HL-60/S4 treated with phorbol 12-myristate 13-acetate at 8.2 ng/mL for 4 days and 3 days (cell line): Measurements from ENCODE around the gene ANK3.

ENCODE experiments used
- in situ Hi-C: fragments of 300-500 bp; cut with MboI; formaldehyde crosslinking; loops from 2 replicates; pipeline ENCODE4 v1.15.0; 2022; ENCODE audit warnings: low sequenced_read_pairs

ANK3 gene

GRCh38 chr10:60380781-60381180, 8.9 kb downstream of the ANK3 start:
- in situ Hi-C loops = no loop called here

GRCh38 chr10:60377955-60378354, 11.7 kb downstream of the ANK3 start:
- in situ Hi-C loops = no loop called here

DNA sequence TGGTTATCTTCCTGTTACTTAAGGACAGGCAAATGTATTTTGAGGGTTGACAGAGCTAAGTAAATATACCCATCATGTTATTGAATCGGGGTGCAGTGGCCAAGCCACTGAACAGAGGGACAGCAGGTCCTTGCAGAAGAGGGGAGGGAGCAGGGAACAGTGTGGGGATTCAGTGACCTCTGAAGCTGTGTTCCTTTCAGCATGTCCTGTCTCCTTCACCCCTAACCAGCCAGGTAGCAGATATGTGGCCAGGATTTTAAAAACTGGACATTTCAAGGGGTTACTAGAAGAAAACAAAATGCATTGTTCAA, 12.7 kb downstream of the ANK3 start:
- in situ Hi-C loops = no loop called here

DNA sequence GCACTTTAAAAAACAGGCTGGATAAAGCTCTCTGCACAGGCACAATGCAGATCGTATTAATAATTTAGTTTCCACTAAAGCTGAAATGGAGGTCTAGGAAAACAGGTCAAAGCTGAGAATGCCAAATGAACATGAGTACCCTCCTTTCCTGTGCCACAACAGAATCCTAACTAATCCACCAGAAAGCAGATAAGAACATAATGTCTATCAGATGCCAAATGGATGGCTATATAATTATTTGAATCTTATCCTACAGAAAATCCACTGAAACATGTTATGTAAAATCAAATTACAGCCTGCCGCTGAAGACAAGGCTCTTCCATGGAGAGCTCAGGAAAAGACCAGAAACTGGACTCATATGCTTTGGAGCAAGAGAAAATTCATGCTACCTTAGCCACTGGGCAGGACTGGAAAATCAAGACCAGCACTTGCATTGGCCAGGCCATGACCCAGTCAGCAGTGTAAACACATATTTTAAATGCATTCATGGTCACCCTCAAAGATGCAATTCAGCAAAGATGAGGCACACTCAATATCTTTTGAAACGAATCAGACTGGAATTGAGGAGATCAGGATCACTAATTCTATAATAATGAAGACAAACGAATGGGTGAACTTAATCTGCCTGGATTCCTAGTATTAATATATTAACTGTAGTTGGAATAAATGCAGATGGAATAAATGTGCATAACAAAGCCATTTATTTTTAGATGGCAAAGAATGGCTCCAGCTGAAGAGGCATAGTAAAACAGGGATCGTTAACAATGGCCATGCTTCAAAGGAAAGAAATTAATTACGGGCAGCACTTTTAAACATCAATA, 13.2 kb downstream of the ANK3 start:
- in situ Hi-C loops = no loop called here

DNA sequence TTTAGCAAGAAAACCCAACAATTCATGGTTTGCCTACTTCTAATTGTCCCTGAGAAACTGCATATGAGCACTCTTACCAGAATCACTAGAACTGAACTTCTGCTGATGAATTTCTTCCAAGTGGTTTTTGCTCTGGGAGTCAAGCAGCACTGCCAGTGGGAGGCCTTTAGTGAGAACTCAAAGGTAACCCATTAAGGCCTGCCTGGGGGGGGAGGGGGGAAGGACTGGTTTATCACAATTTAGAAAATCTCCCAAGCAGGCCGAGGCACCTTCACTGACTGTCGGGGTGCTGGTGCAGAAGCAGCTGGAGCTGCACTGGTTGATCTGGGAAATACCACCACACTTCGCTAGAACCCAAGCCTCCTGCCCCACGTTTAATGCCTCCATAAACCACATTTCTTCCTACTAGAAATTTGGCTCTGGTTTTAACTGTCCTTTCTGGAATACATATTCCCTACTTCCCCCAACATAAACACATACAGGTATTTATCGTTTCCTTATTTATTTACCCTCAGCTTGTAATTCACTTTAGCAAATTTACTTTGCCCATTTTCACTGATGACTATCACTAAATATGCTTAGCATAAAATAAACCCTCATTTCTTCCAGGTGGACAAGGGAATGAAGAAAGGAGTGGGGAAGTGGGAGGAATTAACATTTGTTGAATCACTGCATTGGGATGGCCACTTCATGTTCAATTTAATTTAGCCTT, 14.2 kb downstream of the ANK3 start:
- in situ Hi-C loops = no loop called here

DNA sequence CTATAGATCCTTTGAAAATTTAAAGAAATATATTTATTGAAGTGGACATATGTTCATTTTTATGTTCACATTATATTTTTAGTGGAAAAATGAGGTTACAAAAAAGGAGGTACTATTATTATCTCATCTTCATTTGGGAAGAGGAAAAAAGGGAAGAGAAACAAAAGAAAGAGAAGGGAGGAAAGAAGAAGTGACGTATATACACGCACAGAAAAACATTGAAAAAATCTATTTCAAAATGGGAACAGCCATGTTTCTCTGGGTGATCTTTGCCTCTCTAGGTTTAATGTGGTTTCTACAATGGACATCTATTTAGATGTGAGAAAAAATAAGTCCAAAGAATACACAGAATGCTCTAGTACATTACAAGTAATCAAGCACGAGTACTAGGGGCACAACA, 14.8 kb downstream of the ANK3 start:
- in situ Hi-C loops = no loop called here

DNA sequence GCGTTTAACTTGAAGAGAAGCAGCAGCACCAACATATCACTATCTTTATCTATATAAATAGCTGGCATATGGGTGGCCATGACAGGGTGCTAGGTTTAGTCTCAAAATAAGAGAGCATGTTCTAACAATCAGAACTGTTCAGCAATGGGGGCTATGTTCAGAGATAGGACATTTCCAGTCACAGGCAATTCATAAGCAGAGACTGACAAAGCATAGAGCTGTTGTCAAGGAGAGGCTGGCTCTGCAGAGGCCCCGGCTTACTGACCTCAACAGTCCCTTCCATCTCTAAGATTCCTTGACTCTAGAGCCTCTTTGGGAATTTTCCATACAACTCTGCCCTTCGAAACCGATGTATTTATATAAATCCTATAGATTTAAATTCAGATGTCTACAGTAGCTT, 17.2 kb downstream of the ANK3 start:
- in situ Hi-C loops = no loop called here

DNA sequence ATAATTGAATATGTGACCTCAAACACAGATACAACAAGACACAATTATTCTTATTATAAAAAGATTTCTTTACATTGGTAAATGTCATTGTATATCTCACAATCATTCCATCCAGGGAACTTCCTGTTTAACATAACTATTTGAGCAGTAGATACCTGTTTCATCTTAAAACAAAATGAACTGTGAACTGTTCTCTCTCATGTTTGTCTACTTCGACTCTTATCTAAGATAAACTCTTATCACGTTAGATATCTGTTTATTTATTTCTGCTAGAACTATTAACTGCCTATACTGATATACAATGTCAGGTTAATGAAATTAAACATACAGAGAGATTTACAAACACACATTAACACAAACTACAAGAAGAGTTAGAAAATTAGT, 20.1 kb downstream of the ANK3 start:
- in situ Hi-C loops = no loop called here

DNA sequence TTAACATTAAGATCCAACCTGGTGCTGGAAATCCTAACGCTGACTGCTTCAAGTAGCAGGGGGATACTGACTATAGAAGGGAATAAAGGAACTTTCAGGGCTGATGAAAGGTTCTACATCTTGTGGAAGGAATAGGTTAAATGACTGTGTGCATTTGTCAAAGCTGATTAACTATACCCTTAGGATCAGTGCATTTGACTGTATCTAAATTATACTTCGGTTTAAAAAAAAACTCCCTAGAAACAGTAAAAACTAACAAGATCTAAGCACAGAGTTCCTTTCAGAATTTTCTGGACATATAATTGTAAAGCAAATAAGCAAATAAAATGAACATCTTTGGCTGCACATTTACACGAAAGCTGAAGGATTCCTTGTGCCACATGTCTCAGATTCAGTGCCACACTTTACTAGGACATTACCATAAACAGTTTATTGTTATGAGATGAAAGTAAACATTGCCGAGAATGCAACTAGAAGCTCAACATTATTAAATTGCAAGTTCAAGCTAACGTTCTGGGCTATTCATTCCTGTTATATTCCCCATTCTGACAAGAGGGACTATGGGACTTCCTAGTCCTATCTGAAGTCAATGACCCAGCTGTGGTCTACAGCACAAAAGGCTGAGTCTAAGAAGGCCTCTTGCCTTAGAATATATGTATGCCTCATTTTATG, 20.7 kb downstream of the ANK3 start:
- in situ Hi-C loops = no loop called here

DNA sequence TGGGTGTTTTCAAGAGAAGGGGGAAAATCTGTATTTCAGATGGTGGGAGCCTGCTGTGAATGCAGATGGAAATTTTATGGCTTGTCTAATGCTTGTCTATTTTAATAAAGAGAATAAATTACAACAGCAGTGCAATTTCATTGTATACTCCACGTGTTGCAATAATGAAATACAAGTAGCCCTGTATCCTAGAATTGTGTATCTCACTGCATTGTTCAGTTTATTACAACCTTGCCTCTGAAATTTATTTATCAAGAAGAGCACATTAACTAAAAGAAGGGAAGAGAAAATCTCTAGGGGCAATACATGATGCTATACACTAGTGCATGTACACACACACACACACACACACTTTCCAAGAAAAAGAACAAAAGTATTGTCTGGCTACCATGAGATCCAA, 21.8 kb downstream of the ANK3 start:
- in situ Hi-C loops = no loop called here

DNA sequence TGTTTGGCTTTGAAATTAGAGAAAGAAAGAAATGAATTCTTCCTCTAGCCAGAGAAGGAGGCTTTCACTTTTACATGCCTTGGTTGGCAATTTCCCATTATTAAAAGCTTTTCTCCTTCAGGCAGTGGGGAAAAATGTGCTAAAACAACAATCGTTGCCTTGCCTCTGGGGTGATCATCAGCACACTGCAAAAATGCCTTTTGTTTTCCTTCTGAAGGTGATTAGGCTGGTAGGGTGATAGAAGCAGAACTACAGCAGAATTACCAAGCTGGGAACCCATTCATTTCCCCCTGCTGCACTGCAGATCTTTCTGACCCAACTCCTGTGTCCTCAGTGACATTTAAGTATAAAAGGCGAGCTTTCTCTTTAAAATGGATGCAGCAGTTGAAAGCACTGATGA, 22.2 kb downstream of the ANK3 start:
- in situ Hi-C loops = no loop called here

DNA sequence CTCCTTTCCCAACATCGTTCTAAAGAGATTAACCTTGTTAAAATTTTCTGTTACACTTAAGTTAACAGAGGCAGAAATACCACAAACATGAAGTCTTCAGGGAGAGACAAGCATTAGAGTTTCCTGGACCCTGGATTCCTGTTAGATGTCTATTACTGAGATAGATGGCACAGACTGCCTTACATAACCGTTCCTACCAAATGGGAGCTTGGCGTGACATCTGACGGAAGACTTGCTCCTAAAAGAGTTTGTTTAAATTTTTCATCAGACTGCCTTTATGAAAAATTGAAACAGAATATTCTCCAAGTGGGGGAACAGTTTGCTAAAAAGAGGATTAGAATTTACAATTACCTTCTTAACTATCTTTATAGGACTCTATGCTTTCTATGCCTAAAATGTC, 22.7 kb downstream of the ANK3 start:
- in situ Hi-C loops = no loop called here

GRCh38 chr10:60363187-60363586, 26.5 kb downstream of the ANK3 start:
- in situ Hi-C loops = no loop called here

DNA sequence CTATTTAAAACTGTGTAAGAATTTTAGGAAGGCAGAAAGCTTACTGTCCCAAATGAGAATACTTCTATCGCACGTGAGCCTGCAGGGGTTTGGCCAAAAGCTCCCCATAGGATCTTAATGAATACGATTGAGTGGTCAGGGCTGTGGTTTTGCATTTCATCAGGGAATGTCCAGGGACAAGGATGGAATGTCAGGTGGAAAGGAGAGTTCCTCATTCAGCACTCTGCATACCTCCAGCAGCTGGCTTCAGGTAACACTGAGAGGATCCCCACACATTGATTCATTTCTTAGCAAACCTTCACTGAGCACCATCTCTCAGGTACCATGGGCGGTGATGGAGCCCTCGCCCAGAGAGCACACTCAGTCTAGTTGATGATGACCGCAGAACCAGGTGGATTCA, 27.2 kb downstream of the ANK3 start:
- in situ Hi-C loops = no loop called here

- in situ Hi-C loops = no loop called here
Measured at GRCh38 chr10:60359066-60359465, 30.6 kb downstream of the ANK3 start.

GRCh38 chr10:60358282-60358681, 31.4 kb downstream of the ANK3 start:
- in situ Hi-C loops = no loop called here

GRCh38 chr10:60353519-60354258, 36.0 kb downstream of the ANK3 start:
- in situ Hi-C loops = no loop called here

- in situ Hi-C loops = no loop called here
Measured at GRCh38 chr10:60352105-60352504, 37.6 kb downstream of the ANK3 start.

- in situ Hi-C loops = no loop called here
Measured at GRCh38 chr10:60351191-60351853, 38.4 kb downstream of the ANK3 start.

DNA sequence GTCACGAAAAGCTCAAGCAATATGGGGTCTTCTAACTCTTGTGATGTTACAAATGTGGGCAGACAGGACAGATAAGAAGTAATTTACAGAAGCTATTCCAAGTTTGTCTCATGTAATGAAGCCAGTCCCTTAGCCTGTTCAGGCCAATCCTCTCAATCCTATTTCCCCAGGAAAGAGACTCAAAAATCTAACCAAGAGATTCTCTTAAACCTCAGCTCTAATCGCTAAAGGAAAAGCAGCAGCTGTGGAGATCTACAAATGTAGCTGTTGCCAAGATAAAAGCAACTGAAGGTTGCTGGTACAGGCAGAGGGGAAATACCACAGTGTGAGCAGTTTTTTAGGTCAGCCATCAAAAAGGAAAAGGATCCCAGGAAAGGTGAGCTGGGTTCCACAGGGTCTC, 39.3 kb downstream of the ANK3 start:
- in situ Hi-C loops = no loop called here

DNA sequence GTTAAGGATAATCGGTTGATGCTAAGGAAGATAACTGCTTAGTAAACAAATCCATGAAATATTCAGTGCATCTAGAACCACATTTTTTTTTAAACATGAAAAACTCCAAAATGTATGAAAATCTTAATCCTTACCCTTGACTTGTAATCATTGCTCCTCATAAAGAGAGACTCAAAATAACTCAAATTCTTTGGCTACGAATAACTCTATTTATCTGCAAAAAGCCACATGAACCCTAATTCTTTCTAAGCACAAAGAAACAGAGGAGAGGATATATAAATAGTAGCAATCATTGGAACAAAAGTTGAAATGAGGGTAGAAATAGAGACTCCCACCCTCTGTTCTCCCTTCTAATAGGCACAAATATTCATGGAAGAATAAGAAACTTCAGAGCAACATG, 40.2 kb downstream of the ANK3 start:
- in situ Hi-C loops = no loop called here
